NCI-H748 treated with DMSO at 0.1 percent for 48 hours (cell line): Measurements from ENCODE around the gene DUSP7.
A peak's percentile ranks its signal among the peaks of the same experiment; 100 is the strongest.

Source experiments
- DNase-seq: peaks from one replicate; lab custom pipeline; 2025; lab: John Stamatoyannopoulos, UW

Gene DUSP7, protein sequence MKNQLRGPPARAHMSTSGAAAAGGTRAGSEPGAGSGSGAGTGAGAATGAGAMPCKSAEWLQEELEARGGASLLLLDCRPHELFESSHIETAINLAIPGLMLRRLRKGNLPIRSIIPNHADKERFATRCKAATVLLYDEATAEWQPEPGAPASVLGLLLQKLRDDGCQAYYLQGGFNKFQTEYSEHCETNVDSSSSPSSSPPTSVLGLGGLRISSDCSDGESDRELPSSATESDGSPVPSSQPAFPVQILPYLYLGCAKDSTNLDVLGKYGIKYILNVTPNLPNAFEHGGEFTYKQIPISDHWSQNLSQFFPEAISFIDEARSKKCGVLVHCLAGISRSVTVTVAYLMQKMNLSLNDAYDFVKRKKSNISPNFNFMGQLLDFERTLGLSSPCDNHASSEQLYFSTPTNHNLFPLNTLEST

DNA sequence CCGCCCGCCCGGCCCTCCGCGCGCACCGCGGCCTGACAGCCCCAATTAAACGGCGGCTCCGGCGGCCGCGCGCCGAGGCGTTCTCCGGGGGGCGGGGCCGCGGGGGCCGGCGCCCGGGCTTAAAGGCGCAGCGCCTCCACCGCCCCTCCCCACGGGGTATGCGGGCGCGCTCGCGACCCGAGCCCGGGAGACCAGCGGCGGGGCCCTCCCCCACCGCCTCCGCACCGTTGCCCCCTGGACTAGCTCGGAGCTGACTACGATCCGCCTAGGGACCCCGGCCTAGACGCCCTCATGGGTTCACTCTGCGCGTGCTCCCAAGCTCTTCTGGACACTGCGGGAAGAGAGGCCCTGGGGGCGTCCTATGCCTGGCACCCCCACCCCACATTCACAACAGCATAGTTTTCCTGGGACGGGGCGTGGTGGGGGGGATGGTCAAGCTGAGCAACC lies at the start of gene DUSP7:
Gene DUSP7 (minus strand): TSS at position 51 of the 447 bp plus-strand sequence. CDS start 205 bp downstream, outside the sequence.
- peak; percentile 3 for DNase-seq

- DNase-seq: no peak
Observed at GRCh38 chr3:52104684-52105640, 48.6 kb upstream of the DUSP7 start.

DNA sequence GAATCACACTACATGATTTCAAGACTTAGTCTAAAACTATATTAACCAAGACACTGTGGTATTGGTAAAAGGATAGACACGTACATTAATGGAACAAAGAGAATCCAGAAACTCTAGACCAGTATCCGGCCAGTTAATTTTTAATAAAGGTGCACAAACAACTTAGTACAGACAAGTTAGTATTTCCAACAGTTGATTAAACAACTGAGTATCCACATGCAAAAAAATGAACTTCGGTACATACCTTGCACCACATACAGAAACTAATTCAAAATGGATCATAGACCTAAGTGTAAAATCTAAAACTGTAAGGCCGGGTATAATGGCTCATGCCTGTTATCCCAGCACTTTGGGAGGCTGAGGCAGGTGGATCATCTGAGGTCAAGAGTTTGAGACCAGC lies 46.6 kb upstream of the DUSP7 start:
- DNase-seq: no peak

DNA sequence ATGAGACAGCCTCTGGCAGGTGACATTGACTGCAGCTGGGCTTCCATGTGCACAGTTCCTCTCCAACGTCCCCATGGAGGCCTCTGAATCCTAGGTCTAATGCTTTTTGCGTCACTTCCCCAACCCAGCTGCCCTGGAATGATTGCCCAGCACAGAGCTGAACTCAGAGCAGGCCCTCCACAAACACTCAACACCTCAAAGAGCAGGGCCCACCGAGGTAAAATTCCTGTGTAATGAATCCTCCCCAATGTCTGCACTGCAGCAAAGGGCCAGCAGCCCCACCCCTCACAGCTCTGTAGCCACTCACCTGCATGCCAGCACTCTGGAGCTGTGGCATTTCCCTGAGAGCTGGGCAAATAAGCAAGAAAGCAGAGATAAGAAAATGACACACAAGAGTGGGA lies 42.6 kb upstream of the DUSP7 start:
- no peak for DNase-seq

- DNase-seq: no peak
Observed at GRCh38 chr3:52097851-52098507, 41.6 kb upstream of the DUSP7 start.

- DNase-seq: no peak
Observed at GRCh38 chr3:52095990-52096775, 39.8 kb upstream of the DUSP7 start.

- DNase-seq: no peak
Observed at GRCh38 chr3:52094571-52095485, 38.5 kb upstream of the DUSP7 start.

DNA sequence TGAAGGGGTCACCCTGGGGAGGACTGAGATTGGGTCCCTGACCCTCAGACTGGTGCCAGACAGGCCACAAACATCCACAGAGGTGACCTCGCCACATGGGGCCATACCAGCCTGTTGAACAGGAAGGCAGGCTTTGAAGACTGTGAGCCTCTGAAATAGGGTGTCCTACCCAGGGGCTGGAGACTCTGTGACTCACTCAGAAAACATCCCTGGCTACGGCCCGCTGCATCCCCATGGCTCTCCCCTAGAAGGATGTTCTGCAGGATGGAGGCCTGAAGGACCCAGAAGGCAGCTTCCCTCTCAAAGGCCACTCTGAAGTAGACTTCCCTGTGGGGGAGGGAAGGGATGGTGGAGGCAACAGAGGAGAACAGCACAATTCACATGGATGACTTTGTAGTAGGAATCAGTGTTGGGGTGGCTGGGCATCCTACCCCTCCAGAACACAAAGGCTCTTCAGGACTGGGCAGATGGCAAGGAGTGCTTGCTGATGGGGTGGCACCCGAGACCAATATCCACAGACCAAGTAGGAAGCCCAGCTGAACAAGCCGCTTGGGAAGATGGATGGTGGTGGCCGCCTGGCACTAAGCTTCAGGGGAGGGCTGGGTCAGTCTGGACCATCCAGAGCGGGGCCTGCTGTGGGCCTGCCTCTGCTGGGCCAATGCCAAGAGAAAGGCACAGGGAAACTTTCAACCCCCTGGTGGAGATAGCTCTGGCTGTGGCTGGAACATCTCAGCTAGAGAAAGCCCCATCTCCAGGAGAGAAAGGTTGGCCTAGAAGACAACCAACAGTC lies 37.6 kb upstream of the DUSP7 start:
- no peak for DNase-seq

DNA sequence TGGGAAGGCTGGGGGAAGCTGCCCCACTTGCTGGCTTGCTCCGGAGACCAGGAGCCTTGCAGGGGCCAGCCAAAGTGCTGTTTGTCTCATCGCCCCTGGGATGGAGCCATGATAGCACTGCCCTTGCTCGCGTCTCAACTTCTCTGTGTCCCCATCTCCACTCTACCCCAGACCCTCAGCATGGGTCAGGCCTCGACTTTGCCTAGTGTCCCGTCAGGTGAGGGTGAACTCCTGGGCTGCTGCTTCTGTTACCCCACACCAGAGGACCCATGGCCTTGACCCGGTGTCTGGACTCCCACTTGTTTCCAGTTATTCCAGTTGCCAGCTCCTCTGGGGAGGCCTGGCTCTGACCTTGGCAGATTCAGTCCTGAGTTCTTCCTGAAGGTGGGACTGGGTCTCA lies 36.5 kb upstream of the DUSP7 start:
- no peak for DNase-seq

GRCh38 chr3:52092271-52092660 lies 35.9 kb upstream of the DUSP7 start:
- no peak for DNase-seq

DNA sequence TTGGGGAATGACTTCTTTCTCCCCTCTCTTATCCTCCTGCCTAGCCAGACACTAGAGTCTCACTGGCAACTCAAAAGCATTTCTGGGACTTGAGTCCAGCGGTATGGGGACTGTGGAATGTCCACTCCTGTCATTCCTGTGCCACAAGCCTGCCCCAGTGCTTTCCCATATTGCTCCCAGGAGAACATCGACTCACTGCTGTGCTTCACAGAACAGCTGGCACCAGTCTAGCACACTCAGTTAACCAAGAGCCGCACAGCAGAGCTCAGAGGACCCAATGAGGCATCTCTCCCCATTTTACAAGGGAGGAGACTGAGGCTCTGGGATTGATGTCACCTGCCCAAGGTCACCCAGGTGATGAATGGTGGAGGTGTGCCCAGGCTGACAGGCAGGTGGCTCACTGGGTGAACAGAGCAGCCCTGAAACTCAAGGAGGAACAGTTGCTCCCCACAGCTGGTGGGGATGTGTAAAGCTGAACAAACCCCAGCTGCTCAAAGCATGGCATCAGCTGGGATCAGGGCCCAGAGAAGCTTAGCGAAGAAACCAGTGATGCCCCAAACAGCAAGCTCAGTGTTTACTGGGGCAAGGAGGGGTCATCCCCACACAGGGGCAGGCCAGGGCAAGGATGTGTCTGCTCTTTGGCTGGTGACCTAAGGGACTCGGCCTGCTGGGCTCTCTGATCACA lies 35.4 kb upstream of the DUSP7 start:
- DNase-seq: no peak

DNA sequence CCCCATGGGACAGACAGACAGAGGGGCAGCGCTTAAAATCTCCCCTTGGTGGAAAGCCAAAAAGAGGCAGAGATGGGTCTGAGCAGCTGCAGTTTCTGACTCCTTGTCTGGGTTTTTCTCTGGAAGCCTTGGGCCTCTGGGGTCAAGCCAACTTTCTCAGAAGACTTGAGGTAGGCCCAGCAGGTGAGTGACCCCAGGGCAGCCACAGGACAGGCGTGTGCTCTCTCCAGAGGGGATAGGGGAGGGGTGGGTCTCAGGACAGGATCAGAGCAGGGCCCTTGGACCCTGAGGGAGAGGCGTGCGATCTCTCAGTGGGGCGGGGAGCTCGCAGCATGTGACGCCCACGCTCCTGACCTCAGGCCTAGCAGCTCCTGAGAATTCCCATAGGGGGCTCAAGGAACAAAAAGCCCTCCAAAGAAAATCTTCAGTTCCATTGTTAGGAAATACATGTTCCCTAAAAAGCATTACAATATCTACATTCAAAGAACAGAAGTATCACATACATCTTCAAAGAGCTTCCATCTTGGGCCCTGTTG lies 34.6 kb upstream of the DUSP7 start:
- DNase-seq: no peak

GRCh38 chr3:52090131-52090932 lies 34.0 kb upstream of the DUSP7 start:
- no peak for DNase-seq

GRCh38 chr3:52089691-52090090 lies 33.3 kb upstream of the DUSP7 start:
- DNase-seq: no peak

- DNase-seq: no peak
Observed at GRCh38 chr3:52088445-52089367, 32.3 kb upstream of the DUSP7 start.

GRCh38 chr3:52087731-52088130 lies 31.4 kb upstream of the DUSP7 start:
- DNase-seq: no peak
